ENCODE measurements around the gene CPNE4. TPM values are rescaled to one million over a fixed set of nuclear protein-coding genes. Genes with fewer than 3 reads are reported as not detected.

CPNE4 gene
- total RNA-seq, 1 donor from 2014 or later, result 16.1 TPM

DNA sequence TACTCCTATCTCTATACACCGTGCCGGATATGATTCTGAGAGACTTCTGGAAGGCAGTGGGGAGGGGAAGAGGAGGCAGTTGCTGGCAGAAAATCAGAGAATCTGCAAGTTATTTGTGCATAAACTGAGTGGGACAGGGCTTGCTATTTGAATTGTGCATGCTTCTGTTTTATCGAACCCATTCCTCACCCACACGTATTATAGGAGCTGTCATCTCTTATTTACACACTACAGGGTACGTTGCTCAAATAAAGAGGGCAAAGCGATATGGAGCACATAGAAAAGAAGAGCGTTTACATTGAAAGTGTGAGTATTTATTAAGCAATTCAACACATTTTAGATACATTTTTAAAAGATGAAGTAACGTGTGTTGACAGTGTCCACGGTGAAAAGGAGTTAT is 191.6 kb downstream of the CPNE4 start:
- no peak for DNase-seq (ENCODE audit: low read depth, low spot score)
- H3K27ac Mint-ChIP-seq (ENCODE audit: unreplicated experiment), result no peak overlapping the region
- no peaks in the 10 kb centered on the region for H3K27me3 Mint-ChIP-seq (ENCODE audit: low read depth)
- H3K4me1 Mint-ChIP-seq, result no peaks in the 10 kb centered on the region
- TF ChIP-seq, protein P1, sequence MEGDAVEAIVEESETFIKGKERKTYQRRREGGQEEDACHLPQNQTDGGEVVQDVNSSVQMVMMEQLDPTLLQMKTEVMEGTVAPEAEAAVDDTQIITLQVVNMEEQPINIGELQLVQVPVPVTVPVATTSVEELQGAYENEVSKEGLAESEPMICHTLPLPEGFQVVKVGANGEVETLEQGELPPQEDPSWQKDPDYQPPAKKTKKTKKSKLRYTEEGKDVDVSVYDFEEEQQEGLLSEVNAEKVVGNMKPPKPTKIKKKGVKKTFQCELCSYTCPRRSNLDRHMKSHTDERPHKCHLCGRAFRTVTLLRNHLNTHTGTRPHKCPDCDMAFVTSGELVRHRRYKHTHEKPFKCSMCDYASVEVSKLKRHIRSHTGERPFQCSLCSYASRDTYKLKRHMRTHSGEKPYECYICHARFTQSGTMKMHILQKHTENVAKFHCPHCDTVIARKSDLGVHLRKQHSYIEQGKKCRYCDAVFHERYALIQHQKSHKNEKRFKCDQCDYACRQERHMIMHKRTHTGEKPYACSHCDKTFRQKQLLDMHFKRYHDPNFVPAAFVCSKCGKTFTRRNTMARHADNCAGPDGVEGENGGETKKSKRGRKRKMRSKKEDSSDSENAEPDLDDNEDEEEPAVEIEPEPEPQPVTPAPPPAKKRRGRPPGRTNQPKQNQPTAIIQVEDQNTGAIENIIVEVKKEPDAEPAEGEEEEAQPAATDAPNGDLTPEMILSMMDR (conservative IDR thresholded peaks at IDR 0.05), result no peak
- no peaks in the 10 kb centered on the region for H3K36me3 Mint-ChIP-seq (ENCODE audit: low read depth)
- no peak overlapping the region for H3K4me3 Mint-ChIP-seq
- H3K9me3 Mint-ChIP-seq, result no peaks in the 10 kb centered on the region

DNA sequence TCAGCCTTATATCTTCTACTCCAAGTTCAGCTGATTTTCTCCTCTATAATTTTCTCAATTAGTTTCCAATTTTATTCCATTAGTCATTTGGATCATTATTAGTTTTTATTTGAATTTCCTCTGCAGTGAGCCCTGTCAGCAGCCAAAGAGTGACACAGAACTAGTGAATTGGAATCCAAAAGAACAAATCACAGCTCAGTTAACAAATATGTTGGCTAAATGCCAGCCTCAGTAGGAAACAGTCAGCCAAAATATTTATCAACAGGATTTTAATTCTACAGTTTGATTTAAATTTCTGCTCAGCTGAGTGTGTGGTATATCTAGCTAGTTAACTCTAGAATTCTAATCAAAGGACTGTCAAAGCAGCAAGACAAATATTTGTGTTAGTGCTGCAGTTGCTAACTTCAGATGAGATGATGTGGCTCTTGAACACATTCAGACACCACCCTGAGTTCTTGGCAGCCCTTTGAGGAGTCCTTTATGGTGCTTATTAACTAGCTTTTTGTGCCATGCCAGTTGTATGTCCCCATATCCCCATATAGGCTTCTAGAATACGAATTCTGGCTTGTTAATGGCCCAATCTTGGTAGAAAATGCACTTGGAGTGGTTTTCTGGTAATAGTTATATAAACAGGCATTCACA is 194.5 kb downstream of the CPNE4 start:
- Mint-ChIP-seq H3K9me3 (no peaks in the 10 kb centered on the region), H3K27ac (ENCODE audit: unreplicated experiment) (no peak overlapping the region), H3K27me3 (ENCODE audit: low read depth) (peaks cover 4% of the 10 kb centered on the region), H3K4me1 (no peaks in the 10 kb centered on the region), H3K36me3 (ENCODE audit: low read depth) (no peaks in the 10 kb centered on the region), H3K4me3 (no peak overlapping the region)
- DNase-seq (ENCODE audit: low read depth, low spot score), result no peak
- TF ChIP-seq, protein P1 (conservative IDR thresholded peaks at IDR 0.05), result no peak

DNA sequence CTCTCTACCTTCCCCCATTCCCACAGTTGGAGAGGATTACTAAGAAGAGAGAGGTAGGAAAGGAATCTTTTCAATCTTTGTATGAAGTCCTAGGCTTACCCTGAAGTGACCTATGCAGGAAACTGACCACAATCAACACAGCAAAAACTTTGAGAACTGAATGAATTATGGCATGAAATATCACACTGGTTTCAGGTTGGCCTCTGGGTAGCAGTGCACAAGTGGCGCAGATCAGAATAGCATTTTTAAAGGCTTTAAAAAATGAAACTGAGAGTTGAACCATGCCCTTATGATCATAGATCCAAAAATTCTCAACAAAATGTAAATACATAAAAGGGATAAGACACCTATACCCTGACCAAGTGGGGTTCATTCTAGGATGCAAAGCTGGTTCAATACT is 198.9 kb downstream of the CPNE4 start:
- TF ChIP-seq, protein P1 (conservative IDR thresholded peaks at IDR 0.05), result no peak
- Mint-ChIP-seq H3K9me3 (no peaks in the 10 kb centered on the region), H3K27me3 (ENCODE audit: low read depth) (peaks cover 4% of the 10 kb centered on the region), H3K4me3 (no peak overlapping the region), H3K4me1 (no peaks in the 10 kb centered on the region), H3K36me3 (ENCODE audit: low read depth) (no peaks in the 10 kb centered on the region), H3K27ac (ENCODE audit: unreplicated experiment) (no peak overlapping the region)
- no peak for DNase-seq (ENCODE audit: low read depth, low spot score)

DNA sequence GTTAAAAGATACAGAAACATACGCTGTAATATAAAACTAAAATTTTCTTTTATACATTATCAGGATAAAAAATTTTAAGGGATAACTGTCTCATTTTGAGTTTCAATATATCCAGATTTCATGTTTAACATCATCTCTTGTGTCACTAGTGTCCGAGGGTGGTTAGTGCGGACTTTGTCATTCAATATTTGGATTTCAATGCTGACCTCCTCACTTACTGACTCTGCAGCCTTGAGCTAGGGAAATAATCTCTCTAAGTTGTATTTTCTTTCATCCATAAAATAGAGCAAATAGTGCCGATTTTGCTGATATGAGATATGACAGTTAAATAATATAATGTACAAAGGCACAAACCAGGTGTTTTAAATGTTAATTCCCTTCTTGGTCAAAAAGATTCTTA is 203.2 kb downstream of the CPNE4 start:
- no peak for DNase-seq (ENCODE audit: low read depth, low spot score)
- TF ChIP-seq, protein P1 (conservative IDR thresholded peaks at IDR 0.05), result no peak
- no peaks in the 10 kb centered on the region for H3K4me1 Mint-ChIP-seq
- H3K27ac Mint-ChIP-seq (ENCODE audit: unreplicated experiment), result no peak overlapping the region
- H3K4me3 Mint-ChIP-seq, result no peak overlapping the region
- no peaks in the 10 kb centered on the region for H3K9me3 Mint-ChIP-seq
- H3K27me3 Mint-ChIP-seq (ENCODE audit: low read depth), result peaks cover 11% of the 10 kb centered on the region
- peaks cover 3% of the 10 kb centered on the region for H3K36me3 Mint-ChIP-seq (ENCODE audit: low read depth)

DNA sequence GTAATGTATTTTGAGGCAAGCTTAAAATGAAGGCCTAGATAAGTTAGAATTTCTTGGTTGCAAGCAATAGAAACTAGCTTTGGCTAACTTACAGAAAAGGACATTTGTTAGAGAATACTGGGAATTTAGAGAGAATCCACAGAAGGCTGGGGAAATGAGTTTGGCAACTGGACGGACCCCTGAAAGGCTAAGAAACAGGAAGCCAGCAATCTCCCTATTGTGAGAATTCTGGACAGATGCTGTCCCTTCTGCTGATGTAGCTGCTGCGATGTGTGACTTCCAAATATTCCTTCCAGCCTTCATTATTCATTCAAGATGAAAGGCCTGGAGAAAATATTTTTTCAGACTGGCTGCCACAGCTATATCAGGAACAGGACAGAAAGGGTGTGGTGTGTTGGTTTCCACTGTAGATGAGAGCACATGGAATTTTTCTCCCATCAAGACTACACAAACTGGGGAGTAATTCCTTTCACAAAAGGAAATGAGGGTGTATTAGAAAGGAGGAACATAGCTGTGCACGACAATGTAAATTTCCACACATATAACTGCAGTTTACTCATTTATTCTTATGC is 213.5 kb downstream of the CPNE4 start:
- no peaks in the 10 kb centered on the region for H3K9me3 Mint-ChIP-seq
- H3K27me3 Mint-ChIP-seq (ENCODE audit: low read depth), result peaks cover 3% of the 10 kb centered on the region
- H3K4me1 Mint-ChIP-seq, result peaks cover 20% of the 10 kb centered on the region
- TF ChIP-seq, protein P1 (conservative IDR thresholded peaks at IDR 0.05), result no peak
- H3K27ac Mint-ChIP-seq (ENCODE audit: unreplicated experiment), result no peak overlapping the region
- no peak overlapping the region for H3K4me3 Mint-ChIP-seq
- no peak for DNase-seq (ENCODE audit: low read depth, low spot score)
- no peaks in the 10 kb centered on the region for H3K36me3 Mint-ChIP-seq (ENCODE audit: low read depth)

All from neural crest cell (in vitro differentiated cells).